Keratinocyte (primary cell): Measurements from ENCODE around the gene HIVEP2.

Experiments
- EZH2 ChIP-seq: IDR thresholded peaks from one replicate; pipeline ENCODE4 v1.6.1; 2012; ENCODE audit warnings: inconsistent platforms, mild to moderate bottlenecking, low read length, moderate library complexity
- TF ChIP-seq, protein P1 (sequence below), 3 experiments: IDR thresholded peaks in 1 of 3; conservative IDR thresholded peaks in 1 of 3; optimal IDR thresholded peaks in 1 of 3; 2 replicates in 2 of 3; 3 replicates in 1 of 3; pipeline versions ENCODE3 to v1.5.1; 2011; ENCODE audit warnings: low read length in 3 of 3, mild to moderate bottlenecking in 3 of 3, moderate library complexity in 2 of 3, control low read depth in 1 of 3, inconsistent platforms in 1 of 3; ENCODE audit not compliant: insufficient read depth in 2 of 3; ENCODE audit errors: extremely low read depth in 1 of 3

DNA sequence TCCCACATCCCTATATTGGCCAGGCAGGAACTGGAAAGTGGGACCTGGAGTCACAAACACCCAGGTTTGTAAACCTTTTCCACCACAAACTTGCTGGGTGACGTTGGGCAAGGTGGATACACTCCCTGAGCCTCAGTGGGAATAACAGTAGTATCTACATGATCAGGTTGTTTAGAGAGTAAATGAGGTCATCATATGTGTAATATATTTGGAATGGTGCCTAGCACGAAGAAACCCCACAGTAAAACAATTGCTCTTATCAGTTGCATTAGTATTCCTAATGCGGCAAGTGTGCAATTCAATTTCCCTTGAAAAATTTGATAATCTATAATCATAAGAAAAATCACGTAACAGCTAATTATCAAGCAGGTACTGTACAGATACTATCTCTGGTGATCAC lies 51.9 kb downstream of the HIVEP2 start:
- TF ChIP-seq, protein P1, sequence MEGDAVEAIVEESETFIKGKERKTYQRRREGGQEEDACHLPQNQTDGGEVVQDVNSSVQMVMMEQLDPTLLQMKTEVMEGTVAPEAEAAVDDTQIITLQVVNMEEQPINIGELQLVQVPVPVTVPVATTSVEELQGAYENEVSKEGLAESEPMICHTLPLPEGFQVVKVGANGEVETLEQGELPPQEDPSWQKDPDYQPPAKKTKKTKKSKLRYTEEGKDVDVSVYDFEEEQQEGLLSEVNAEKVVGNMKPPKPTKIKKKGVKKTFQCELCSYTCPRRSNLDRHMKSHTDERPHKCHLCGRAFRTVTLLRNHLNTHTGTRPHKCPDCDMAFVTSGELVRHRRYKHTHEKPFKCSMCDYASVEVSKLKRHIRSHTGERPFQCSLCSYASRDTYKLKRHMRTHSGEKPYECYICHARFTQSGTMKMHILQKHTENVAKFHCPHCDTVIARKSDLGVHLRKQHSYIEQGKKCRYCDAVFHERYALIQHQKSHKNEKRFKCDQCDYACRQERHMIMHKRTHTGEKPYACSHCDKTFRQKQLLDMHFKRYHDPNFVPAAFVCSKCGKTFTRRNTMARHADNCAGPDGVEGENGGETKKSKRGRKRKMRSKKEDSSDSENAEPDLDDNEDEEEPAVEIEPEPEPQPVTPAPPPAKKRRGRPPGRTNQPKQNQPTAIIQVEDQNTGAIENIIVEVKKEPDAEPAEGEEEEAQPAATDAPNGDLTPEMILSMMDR (optimal IDR thresholded peaks at IDR 0.05 in 1 of 3, IDR thresholded peaks at IDR 0.05 in 1 of 3, conservative IDR thresholded peaks at IDR 0.05 in 1 of 3; ENCODE audit: extremely low read depth in 1 of 3, insufficient read depth in 2 of 3, low read length in 3 of 3): no peak
- TF ChIP-seq EZH2: no peak
